ENCODE measurements around the gene SULT1A2.
"Not testable (repeated sequence)": the region's sequence is repeated elsewhere in the genome, so short reads cannot be mapped to it uniquely, and the experiment has no call there.

SULT1A2 gene

GRCh38 chr16:28554634-28555423 is 42.0 kb downstream of the SULT1A2 start:
- no peak for DNase-seq

DNA sequence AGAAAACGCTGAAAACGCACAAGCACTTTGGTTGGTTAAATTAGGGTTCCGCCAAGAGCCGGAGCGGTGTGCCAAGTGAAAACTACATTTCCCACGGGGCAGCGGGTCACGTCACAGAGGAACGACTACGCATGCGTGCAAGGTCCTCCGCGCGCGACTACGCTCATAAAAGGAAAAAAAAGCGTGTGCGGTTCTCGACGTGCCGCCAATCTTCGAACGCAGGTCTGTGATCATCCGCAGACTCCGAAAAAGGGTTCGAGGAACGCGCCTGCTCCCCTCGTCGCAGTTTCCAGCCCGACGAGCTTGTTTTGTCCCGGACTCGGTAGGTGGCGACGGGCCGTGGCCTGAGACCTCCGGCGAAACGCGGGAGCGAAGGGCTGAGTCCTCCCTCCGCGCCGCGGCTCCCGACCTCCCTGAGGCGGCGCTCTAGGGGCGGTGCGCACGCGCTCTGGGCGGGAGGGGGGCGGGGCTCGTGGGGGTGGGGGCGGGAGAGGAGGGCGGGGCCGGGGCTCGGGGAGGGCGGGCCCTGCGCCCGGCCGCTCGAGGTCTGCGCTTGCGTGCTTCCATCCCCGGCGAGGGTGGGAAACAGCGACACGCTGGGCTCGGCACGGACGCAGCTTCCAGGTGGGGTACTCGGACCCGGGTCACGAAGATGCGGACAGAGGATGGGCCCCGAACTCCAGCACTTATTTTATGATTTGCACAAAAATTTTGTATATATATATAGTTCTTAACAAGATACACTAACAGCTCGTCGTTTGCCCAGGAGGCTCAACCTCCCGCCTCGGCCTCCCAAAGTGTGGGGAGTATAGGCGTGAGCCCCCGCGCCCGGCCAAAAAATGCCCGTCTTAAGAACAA is 42.8 kb downstream of the SULT1A2 start, which contains the start of gene SGF29:
SGF29 (plus strand) TSS at position 145 of the 858 bp plus-strand sequence. CDS start 27,150 bp downstream, outside the sequence.
- DNase-seq, result peak; percentile 83 to 93

DNA sequence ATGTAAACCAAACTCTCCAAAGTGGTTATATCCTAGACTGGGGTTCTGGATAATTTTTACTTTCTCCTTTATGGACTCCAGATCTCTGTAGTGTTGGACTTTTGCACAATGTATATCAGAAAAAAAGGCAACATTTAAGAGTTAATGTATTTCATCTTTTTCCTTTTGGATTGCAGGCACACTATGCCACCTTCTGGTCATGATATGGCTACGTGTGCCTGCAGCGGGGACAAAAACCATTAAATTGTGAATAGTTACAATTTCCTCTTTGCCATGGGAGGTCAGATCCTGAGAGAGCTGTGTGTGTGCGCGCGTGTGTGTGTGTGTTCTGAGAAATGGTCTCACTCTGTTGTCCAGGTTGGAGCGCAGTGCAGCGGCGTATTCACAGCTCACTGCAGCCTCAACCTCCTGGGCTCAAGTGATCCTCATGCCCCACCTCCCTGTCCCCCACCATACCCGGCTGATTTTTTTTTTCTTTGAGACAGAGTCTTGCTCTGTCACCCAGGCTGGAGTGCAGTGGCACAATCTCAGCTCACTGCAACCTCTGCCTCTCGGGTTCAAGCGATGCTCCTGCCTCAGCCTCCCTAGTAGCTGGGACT is 47.5 kb downstream of the SULT1A2 start:
- peak in 1 of 2 experiments; percentile 18 for DNase-seq

DNA sequence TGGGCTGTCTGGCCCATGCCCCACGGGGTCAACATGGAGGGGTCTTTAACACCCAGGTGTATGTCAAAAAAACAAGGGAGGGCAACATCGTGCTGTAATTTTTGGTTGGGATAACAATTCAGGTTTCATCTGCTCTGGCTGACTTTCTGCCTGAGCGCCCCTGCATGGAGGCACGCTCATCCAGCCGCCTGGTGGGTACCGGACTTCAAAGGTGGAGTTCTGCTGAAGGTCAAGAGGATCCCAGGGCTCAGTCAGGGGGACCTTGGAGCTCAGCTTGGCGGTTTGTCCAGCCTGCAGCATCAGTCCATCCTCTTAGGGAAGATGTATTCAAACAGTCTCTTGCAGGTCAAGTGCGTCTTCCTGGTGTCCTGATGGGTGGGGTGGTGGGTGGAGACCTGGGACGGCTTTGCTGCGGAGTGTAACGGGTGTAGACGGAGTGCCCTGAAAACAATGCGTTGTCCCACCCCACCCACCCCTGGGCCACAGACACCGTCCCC is 48.5 kb downstream of the SULT1A2 start:
- DNase-seq, result no peak

- no peak for DNase-seq
Observed at GRCh38 chr16:28546626-28547025, 50.2 kb downstream of the SULT1A2 start.

- DNase-seq, result not testable (repeated sequence)
Observed at GRCh38 chr16:28545964-28546363, 50.9 kb downstream of the SULT1A2 start.

GRCh38 chr16:28544998-28545397 is 51.9 kb downstream of the SULT1A2 start:
- DNase-seq, result no peak

DNA sequence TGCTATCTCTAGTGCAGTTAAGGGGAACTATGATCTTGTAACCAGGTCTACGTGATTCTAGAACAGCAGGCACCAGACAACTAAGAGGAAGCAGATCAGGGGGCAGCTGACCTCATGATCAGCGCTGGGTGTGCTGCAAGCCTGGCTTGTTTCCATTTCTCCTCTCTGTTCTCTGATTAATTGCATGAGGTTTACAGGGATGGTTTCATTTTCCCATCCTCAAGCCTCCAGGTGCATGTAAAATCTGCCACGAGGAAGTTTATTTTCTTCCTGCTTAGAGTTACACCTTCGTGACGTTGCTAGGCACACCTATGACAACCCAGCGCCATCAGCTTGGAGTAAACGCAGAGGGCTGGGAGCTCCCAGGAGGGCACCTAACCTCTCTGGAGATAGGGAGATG is 53.8 kb downstream of the SULT1A2 start:
- DNase-seq, result no peak

GRCh38 chr16:28542646-28543045 is 54.2 kb downstream of the SULT1A2 start:
- DNase-seq, result no peak

All from NCI-H524 (cell line).